Measurements from ENCODE around the gene GPR173.

GRCh38 chrX:53116101-53116500 is 67.5 kb downstream of the GPR173 start:
- no peak for TF ChIP-seq EZH2 (IDR thresholded peaks at IDR 0.05)
- no peak for TF ChIP-seq POLR2AphosphoS5 (IDR thresholded peaks at IDR 0.05; ENCODE audit: borderline replicate concordance, low read depth, low read length)
- TF ChIP-seq FOXP2 (optimal IDR thresholded peaks at IDR 0.05; ENCODE audit: control extremely low read depth, extremely low read length, insufficient read depth), result no peak
